GM18511 (cell line): Measurements from ENCODE around the gene DCAF6.
"Not testable (repeated sequence)": the region's sequence is repeated elsewhere in the genome, so short reads cannot be mapped to it uniquely, and the experiment has no call there.

Source experiments
- ATAC-seq: cut with Tn5 transposase; IDR thresholded peaks from one replicate; pipeline ENCODE4 v1.9.1; 2021; ENCODE audit warnings: mild to moderate bottlenecking, moderate library complexity; ENCODE audit not compliant: unreplicated experiment

DCAF6 gene, protein sequence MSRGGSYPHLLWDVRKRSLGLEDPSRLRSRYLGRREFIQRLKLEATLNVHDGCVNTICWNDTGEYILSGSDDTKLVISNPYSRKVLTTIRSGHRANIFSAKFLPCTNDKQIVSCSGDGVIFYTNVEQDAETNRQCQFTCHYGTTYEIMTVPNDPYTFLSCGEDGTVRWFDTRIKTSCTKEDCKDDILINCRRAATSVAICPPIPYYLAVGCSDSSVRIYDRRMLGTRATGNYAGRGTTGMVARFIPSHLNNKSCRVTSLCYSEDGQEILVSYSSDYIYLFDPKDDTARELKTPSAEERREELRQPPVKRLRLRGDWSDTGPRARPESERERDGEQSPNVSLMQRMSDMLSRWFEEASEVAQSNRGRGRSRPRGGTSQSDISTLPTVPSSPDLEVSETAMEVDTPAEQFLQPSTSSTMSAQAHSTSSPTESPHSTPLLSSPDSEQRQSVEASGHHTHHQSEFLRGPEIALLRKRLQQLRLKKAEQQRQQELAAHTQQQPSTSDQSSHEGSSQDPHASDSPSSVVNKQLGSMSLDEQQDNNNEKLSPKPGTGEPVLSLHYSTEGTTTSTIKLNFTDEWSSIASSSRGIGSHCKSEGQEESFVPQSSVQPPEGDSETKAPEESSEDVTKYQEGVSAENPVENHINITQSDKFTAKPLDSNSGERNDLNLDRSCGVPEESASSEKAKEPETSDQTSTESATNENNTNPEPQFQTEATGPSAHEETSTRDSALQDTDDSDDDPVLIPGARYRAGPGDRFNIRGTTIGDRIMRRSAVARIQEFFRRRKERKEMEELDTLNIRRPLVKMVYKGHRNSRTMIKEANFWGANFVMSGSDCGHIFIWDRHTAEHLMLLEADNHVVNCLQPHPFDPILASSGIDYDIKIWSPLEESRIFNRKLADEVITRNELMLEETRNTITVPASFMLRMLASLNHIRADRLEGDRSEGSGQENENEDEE

DNA sequence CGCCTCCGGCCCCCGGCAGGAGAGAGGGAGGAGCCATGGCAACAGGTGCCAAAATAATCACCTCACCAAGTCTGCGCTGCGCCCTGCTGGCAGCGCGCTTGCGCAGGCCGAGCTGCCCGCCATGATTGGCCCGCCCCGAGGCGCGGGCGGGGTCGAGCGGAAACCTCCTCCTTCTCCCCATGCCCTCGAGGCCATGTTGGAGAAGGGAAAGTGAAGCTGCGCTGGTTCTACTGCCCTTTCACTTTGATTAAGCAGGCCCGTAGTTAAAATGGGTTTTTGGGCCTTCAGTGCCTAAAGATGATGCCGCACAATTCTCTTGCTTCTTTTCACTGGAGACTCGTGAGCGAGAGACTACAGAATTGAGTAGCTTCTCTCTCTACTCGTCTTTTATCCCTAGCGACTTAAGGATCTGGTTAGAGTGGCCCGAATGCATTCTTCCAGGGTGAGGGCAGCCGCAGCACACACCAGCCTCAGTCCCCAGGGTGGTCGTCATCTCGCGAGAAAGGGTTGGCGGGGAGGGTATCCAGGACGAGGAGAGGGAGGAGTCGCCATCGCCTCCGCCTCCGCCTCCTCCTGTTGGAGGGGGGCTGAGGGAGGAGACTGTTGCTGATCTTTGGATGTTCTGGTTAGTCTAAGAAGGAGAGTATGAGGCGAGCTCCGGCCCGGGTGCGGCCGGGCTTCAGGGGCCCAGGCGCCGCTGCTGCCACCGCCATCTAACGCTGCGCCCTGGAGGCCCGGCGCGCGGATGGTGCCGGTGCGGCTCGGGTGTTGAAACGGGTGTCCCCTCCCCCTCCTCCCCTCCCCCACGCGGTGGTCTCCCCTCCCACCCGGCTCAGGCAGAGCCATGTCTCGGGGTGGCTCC, at the start of gene DCAF6:
TSS of gene DCAF6 (plus strand) at position 616 of the 862 bp plus-strand sequence. CDS start at position 845, 229 bp downstream.
- ATAC-seq = peak; percentile 80

DNA sequence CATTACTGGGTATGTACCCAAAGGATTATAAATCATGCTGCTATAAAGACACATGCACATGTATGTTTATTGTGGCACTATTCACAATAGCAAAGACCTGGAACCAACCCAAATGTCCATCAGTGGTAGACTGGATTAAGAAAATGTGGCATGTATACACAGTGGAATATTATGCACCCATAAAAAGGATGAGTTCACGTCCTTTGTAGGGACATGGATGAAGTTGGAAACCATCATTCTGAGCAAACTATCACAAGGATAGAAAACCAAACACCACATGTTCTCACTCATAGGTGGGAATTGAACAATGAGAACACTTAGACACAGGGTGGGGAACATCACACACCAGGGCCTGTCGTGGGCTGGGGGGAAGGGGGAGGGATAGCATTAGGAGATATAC, 49.3 kb upstream of the DCAF6 start:
- not testable (repeated sequence) for ATAC-seq

DNA sequence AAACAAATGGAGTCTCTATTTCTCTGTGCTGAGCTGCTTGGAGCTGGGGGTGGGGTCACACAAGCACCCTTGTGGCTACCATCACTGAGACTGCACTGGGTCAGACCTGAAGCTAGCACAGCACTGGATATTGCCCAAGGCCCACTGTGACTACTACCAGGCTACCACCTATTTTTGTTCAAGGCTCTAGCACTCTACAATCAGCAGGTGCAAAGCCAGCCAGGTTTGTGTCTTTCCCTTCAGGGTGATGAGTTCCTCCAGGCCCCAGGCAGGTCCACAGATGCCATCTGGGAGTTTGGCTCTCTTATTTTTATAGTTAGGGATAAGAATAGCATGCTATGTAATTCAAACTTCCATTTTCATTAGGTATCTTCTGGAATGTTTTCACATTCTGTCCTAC, 46.1 kb upstream of the DCAF6 start:
- ATAC-seq = no peak

DNA sequence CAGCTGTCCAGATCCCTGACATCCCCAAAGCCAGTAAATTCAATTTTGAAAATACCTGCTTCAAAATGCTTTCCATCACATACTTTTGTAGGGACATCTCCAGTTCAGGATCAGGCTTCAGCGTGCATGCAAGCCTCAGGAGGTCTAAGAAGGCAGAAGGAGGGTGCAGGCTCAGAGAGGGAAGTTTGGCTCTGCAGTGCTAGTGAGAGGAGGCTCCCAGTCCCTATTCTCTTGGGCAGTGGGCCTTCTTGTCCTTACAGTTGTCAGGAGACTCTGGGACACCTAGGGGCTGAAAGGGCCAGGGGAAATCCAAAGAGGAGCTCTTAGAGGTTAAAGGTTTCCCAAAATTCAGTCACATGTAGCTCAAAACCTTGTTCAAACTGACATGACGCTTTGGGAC, 42.7 kb upstream of the DCAF6 start:
- no peak for ATAC-seq

DNA sequence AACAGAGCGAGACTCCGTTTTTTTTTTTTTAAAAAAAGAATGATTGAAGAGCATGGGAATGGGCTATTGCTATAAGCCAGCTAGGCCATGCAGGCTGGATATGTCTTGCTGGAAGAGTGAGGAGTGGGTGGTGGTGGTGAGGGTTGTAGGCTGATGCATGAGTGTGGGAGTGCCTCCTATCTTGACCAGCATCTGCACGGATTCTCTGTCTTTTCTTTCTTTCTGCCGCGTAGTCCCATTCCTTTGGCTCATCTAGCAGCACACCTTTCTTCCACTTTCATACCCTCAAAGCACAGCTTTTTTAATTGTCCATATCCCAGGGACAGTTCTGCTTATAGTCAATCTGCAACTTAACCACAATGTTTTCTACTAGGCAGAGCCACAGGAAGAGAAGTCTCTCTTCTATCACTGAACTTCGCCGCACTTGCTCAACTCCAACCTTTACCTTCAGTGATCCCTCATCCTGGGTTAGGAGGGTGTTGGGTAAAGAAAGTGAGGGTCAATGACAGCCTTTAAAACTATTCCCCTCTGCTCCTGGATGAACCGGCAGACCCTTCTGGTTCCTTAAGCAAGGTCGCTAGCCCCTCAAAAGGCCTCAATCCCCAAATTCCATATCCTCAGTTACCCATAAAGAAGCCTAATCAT, 37.8 kb upstream of the DCAF6 start:
- ATAC-seq = peak; percentile 27

DNA sequence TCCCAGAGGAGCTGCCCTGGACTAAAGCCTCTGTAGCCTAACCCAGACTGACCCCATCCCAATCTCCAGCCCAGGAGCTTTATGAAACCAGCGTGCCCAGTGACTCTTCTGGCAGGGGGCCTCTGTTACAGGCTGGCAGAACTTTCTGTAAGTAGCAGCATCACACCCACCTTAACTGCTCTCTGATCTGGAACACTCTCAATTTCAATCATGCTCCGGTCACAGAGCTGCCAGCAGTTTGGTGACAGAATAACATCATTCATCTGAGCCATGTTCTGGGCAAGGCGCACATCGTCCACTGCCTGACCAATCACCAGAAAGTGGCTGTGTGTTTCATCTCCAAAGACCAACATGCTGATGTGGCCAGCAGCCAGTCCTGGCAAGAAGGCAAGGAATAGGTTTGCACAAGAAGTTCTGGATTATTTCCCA, 37.2 kb upstream of the DCAF6 start:
- ATAC-seq = peak; percentile 97

DNA sequence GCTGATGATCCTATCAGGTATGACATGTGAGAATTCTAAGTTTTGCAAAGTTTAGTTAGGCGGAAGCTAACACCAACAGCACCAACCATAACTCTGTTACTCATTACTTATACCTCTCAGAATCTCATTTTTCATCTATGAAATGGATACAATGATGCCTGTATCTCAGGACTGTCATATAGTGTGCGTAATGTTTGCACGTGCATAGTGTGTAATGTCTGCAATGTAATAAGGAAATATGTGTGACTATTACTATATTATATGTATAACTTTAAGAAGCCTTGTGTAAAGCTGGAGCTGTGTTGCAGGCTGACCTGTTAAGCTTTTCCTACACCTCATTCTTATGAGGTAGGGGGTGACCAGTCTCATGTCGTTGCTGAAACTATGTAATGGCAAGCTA, 35.6 kb upstream of the DCAF6 start:
- no peak for ATAC-seq

DNA sequence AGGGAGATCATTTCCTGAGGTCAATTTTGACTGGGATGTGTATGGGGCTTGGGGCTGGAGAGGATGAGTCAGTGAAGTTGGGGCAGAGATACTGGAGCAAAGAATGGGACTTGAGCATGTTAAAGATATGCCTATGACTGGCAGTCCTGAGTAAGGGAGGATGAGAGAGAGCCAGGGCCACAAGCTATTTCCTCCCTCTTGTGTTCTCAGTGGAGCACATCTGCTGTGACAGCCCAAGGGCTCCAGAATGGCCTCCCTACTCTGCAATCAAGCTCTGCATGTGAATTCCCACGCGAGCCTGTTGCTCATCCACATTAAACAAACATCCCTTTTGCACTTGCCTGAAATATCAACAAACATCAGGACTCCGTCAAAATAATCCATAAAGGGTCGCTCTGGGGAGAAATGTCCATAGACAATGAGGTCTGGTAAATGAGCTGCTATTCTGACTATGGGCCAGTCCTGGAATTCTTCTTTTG, 31.8 kb upstream of the DCAF6 start:
- ATAC-seq = no peak

DNA sequence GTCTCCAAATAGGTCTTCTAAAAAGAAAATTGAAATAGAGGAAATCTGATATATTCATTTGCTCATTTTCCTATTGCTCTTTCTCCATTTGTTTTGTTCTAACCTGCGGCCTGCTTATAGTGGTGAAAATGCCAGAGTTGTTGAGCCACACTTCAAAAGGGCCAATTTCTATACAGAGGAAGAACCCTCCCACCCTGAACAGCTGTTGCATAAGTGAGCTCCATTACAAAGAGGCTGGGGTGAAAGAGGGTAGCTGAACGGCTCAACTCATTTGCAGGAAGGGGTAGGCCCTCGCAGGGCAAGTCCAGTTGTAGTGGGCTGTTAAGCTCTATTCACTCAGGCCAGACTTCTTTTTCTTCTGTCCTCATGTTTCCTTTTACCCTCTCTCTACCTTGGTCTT, 31.3 kb upstream of the DCAF6 start:
- ATAC-seq = no peak

DNA sequence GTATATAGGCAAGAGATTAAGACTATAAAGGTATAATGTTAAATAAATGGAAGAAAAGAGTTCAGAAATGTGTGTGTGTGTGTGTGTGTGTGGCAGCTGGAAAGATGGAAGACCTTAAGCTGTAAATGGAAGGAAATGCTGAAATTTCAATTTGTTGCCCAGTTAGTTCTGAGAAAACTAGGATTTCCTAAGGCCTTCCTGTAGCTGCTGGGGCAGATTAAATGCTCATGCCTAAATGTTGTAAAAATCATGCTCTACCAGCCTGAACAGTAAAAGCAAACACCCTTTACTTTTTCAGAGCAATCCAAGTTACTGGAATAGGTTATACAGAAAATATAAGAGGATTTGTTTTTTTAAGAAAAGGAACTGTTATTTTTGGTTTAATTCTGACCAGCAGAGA, 30.8 kb upstream of the DCAF6 start:
- no peak for ATAC-seq

DNA sequence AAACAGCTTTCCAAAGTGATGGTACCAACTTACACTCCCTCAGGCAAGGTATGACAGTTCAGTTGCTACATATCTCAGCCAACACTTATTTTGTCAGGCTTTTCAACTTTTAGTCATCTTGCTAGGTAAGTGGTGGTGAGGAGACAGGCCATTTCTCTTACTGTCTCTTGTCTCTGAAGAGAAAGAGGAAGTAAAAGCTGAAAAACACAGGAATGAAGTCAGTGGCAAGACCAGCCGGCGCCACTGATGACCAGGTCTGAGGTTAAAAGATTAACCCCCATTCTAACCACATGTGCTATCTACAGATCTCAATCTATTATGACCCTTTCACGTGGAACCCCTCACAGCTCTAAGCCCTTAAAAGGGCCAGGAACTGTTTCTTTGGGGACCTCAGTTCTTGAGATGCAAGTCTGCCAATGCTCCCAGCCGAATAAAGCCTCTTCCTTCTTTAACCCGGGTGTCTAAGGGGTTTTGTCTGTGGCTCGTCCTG, 26.7 kb upstream of the DCAF6 start:
- ATAC-seq = no peak

DNA sequence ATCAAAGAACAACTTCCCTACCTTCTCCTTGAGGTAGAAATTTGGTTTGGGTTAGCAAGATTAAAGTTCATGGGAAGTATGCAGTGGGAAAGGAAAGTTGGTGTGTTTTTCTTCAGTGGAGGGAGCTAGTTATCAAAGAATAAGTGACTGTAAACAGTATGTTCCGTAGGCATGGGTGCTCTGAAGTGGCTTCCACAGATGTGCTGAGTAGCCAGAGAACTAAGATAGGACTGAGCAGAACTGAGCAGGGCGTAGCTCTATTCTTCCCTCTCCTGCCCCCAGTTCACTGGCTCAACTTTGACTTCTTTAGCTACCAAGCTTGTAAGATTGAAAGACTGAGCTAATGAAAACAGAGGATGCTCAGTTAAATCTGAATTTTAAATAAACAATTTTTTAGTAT, 26.0 kb upstream of the DCAF6 start:
- no peak for ATAC-seq

DNA sequence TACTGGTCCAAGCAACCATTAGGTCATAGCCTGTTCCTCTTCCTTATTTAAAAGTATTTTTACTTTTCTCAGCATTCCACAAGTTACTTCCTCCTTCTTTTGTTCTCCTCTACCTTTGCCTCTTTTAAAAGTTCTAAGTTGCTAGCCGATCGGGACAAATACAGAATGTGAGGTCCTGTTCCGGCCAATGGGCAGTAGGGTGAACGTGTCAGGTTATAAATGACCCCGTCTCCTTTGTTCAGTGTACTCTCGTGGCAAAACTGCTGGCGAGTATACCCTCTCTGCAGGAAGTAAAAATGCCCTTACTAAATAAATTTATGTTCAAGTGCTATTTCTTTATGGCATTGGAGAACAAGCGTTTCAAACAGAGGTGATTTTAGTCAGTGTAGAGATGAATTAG, 25.1 kb upstream of the DCAF6 start:
- no peak for ATAC-seq

DNA sequence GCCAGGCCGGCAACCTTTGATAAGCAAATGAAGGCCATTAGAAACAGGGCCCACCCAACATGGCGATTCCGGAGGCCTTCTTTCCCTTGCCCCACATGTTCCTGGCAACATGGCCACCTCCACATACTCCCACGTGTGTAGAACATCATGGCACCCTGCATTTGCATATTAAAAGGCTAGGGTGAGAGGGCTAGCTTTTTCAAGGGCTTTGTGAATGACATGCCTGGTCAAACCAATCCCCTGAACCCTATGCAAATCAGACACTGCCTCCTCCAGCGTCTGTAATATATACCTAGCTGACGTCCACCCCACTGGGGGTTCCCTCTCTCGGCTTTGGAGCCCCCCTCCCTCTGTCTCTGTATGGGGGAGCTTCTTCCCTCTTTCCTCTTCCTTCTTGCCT, 24.2 kb upstream of the DCAF6 start:
- ATAC-seq = no peak

DNA sequence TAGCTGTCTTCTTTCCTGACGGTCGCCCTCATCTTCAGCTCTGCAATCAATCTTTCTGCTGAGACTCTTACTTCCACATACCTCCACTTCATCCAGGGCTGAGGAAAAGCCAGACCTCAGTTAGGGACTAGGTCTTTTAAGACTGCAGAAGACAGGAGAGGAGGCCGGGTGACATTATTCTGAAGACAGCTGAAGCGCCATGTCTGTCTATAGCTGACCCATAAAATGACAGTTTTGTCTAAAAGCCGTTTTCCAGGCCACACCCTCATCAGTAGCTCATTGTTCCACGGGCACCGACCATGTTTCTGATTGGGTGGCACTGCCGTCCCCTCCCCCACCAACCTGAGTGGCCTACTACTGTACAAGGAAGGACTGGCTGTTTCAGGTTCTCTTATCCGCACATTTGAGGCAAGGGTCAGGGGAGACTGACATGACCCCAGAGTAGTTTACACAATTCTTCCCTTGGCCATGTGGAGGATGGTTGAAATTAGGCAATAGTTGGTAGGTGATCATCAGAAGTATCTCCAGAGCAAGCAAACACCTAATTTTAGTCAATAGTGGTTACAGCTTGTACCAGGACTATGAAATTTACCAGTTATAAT, 22.5 kb upstream of the DCAF6 start, which contains the start of gene ADCY10:
TSS of gene ADCY10 (minus strand) at position 240 of the 602 bp plus-strand sequence. CDS start 8,994 bp downstream, outside the sequence.
- no peak for ATAC-seq

DNA sequence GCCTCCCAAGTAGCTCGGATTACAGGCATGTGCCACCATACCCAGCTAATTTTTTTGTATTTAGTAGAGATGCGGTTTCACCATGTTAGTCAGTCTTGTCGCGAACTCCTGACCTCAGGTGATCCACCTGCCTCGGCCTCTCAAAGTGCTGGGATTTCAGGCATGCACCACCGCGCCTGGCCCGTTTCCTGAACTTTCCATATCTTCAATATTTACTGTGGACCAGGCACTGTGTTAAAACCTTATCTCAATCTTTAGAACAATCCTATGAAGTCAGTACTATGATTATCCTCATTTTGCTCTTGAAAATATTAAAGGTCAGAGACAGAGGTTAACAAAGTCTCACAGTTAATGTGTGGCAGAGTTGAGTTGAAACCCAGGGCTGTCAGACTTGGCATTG, 20.9 kb upstream of the DCAF6 start:
- ATAC-seq = no peak

DNA sequence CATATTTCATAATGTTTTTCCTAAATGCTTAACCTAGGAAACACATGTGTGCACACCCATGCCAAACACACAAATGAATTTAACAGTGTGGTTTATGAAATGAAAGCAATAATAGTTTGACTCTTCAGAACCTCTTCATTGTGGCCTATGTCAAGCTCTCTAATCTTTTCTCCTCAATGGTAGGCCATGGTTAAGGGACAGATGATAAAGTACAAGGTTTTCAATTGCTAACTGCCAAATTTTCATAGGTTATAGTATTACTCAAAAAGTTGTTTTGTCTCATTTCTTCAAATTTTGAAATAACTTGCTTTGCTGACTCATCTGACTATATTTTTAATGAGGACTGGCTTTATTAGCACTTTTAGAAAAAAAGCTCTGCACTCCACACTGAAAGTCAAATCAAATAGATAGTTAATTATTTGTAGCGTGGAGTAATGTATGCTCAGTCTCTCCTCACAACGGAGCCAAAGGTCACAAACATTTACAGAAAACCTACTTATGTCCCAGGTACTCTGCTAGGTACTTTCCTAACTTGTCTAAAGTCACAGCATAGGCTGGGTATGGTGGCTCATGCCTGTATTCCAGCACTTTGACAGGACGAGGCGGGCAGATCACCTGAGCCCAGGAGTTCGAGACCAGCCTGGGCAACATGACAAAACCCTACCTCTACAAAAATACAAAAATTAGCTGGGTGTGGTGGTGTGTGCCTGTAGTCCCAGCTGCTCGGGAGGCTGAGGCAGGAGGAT, 19.5 kb upstream of the DCAF6 start:
- no peak for ATAC-seq

DNA sequence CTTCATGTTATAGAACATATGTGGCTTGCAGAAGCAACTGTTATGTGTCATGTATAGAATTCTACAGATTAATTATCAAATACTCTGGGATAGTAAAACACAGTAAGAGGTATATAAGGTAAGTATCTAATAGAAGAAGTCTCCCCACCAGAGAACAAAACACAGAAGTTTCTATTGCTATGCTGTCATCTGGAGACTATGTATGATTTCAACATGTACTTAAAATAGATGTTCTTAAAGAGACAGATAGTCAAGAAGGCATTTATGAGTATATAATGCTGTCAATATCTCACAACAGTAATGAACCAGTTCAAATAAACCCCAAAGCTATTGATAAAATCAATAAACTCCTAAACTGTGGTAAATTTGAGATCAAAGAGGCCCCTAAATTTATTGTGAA, 14.5 kb upstream of the DCAF6 start:
- ATAC-seq = peak; percentile 75

DNA sequence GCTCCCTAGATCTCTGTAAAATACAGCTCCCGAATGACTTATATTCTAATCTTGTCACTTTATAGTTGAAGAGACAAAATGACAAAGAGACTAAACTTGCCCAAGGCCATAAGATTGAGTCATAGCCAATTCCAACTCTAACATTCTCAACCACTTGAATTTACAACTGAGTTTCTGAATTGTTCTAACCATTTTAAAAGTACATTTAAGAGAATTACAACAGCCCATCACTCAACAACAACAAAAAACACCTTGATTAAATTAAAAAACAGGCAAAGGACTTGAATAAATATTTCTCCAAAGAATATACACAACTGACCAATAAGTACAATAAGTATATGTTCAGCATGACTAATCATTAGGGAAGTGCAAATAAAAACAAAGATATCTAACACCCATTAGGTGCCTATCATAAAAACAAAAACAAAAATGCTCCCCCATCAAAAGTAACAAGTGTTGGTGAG, 13.8 kb upstream of the DCAF6 start:
- ATAC-seq = no peak
